Sigmoid colon (tissue), 7 donors: ENCODE measurements around the gene AQP6. TPM values are rescaled to one million over a fixed set of nuclear protein-coding genes. Genes with fewer than 3 reads are reported as not detected.

Source experiments
- DNase-seq: peaks from one replicate; pipeline ENCODE4 v3.0.0-alpha.2; 2019
- H3K27ac ChIP-seq, 4 donors: fragments of 200-600 bp; sonication (generic); one replicate each; pipeline ENCODE4 v1.5.1; 2016 to 2019; ENCODE audit warnings: mild to moderate bottlenecking in 1 of 4
- H3K27me3 ChIP-seq, 3 donors: fragments of 200-600 bp; sonication (generic); one replicate each; pipeline ENCODE4 v1.5.1; 2019; ENCODE audit warnings: mild to moderate bottlenecking in 1 of 3
- H3K36me3 ChIP-seq, 4 donors: fragments of 200-600 bp; sonication (generic); one replicate each; pipeline ENCODE4 v1.5.1; 2016 to 2019
- H3K4me1 ChIP-seq, 4 donors: fragments of 200-600 bp; sonication (generic); one replicate each; pipeline ENCODE4 v1.5.1; 2017 to 2019
- H3K4me3 ChIP-seq, 4 donors: fragments of 200-600 bp; sonication (generic); one replicate each; pipeline ENCODE4 v1.5.1; 2017 to 2019; ENCODE audit warnings: mild to moderate bottlenecking in 2 of 4, moderate library complexity in 1 of 4
- H3K9me3 ChIP-seq, 4 donors: fragments of 200-600 bp in 3 of 4; sonication (generic) in 3 of 4; one replicate each; pipeline versions ENCODE4 v1.5.1 to v1.6.1; 2013 to 2019
- CTCF ChIP-seq, 4 experiments: fragments of 450-650 bp in 3 of 4; fragments of 200-600 bp in 1 of 4; IDR thresholded peaks; one replicate each; pipeline ENCODE4 v1.5.1; 2016 to 2019; ENCODE audit warnings: antibody characterized with exemption in 4 of 4, mild to moderate bottlenecking in 3 of 4, moderate library complexity in 2 of 4
- EP300 ChIP-seq, 4 donors: sonication (generic); formaldehyde crosslinking; IDR thresholded peaks; one replicate each; pipeline ENCODE4 v1.6.1; 2017; ENCODE audit warnings: antibody characterized with exemption in 4 of 4
- POLR2A ChIP-seq, 2 donors: fragments of 450-650 bp; IDR thresholded peaks; one replicate each; pipeline ENCODE4 v1.6.1; 2016; ENCODE audit warnings: antibody characterized with exemption in 2 of 2, mild to moderate bottlenecking in 2 of 2, moderate library complexity in 2 of 2
- POLR2AphosphoS5 ChIP-seq, 4 donors: sonication (generic); formaldehyde crosslinking; IDR thresholded peaks; one replicate each; pipeline ENCODE4 v1.6.1; 2017; ENCODE audit warnings: antibody characterized with exemption in 4 of 4
- WGBS, 2 donors: extraction: QIAGEN DNeasy Blood & Tissue Kit; methylation state at CpG; one replicate each; pipeline ENCODE4 v1.1.7; 2013; 5-methylcytosine and 5-hydroxymethylcytosine counted together
- intact Hi-C: fragments of 100-400 bp; cut with DNase I; formaldehyde crosslinking; loops from one replicate; pipeline ENCODE4 v1.15.1; 2023
- polyA plus RNA-seq, 3 donors: library from polyadenylated mRNA; stranded (reverse); fragments of 200-250 nt; gene quantifications; one replicate each; pipeline ENCODE4 v1.2.3, GENCODE V29; 2013
- total RNA-seq, 4 donors: library from RNA; depleted of rRNA; stranded (reverse); fragments of >200 nt; gene quantifications; one replicate each; pipeline ENCODE4 v1.1.0, GENCODE V29; 2016
- donor health status: healthy with polysubstance abuse.
- donor health status: Bipolar disorder and iron deficiency.
- donor health status: healthy.

AQP6 gene
- total and polyA plus RNA-seq, 7 donors, result 0.12 to 0.83 (median 0.49) TPM; not detected in 2

DNA sequence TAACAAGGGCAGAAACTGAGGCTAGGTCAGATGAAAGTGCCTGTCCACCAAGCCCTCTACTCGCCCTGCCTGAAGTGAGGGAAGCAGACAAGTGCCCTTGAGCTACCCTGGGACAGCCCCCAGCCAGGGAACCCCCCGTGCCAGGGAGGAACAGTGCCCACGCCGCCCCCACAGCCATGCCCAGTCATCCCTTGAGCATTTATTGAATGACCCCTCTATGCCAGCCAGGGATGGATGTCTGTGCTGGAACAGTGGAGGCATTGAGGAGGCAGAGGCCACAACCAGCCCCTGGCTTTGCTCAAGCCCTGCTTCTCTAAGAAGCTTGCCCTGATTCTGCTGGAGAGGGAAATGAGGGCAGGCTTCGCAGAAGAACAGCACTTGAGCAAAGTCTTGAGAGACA, 3.7 kb upstream of the AQP6 start:
- H3K27me3 ChIP-seq, result peaks cover 0 to 10% (median 0%) of the 10 kb centered on the region in 3 donors
- peaks cover 0 to 15% (median 10%) of the 10 kb centered on the region in 4 donors for H3K4me1 ChIP-seq
- no peak overlapping the region for H3K4me3 ChIP-seq
- no peaks in the 10 kb centered on the region for H3K9me3 ChIP-seq
- WGBS, 2 donors, result 78 to 82% methylated on average over 5 of the region's 5 CpGs
- H3K36me3 ChIP-seq, result no peaks in the 10 kb centered on the region
- DNase-seq, result peak; percentile 62
- TF ChIP-seq POLR2AphosphoS5 (IDR thresholded peaks at IDR 0.05) (no peak), EP300 (IDR thresholded peaks at IDR 0.05) (no peak), POLR2A (IDR thresholded peaks at IDR 0.05) (no peak), CTCF (IDR thresholded peaks at IDR 0.05) (no peak)
- intact Hi-C loops, result loop anchor here (5.0 to 10.0 kb wide), 2 partner anchors 194 to 208 kb away; no protein-coding TSS in a partner anchor
- H3K27ac ChIP-seq, result peak overlapping the region in 1 of 4 donors; percentile 21

GRCh38 chr12:49969651-49970429, 2.9 kb upstream of the AQP6 start:
- intact Hi-C loops, result loop anchor here (5.0 to 10.0 kb wide), 2 partner anchors 195 to 207 kb away; no protein-coding TSS in a partner anchor
- DNase-seq, result peak; percentile 57
- Histone ChIP-seq H3K4me1 (peaks cover 0 to 23% (median 17%) of the 10 kb centered on the region in 4 donors), H3K4me3 (no peak overlapping the region), H3K27ac (peak overlapping the region in 3 of 4 donors; percentile 17 to 22 (median 21)), H3K9me3 (no peaks in the 10 kb centered on the region), H3K36me3 (no peaks in the 10 kb centered on the region), H3K27me3 (peaks cover 0 to 10% (median 0%) of the 10 kb centered on the region in 3 donors)
- TF ChIP-seq CTCF (IDR thresholded peaks at IDR 0.05) (no peak), POLR2AphosphoS5 (IDR thresholded peaks at IDR 0.05) (no peak), POLR2A (IDR thresholded peaks at IDR 0.05) (no peak), EP300 (IDR thresholded peaks at IDR 0.05) (no peak)
- WGBS, 2 donors, result 83 to 84% methylated on average over 12 of the region's 12 CpGs

GRCh38 chr12:49970658-49971057, 2.1 kb upstream of the AQP6 start:
- Histone ChIP-seq H3K27ac (no peak overlapping the region), H3K4me3 (no peak overlapping the region), H3K27me3 (peaks cover 0 to 10% (median 0%) of the 10 kb centered on the region in 3 donors), H3K4me1 (peaks cover 0 to 31% (median 24%) of the 10 kb centered on the region in 4 donors), H3K36me3 (no peaks in the 10 kb centered on the region), H3K9me3 (no peaks in the 10 kb centered on the region)
- intact Hi-C loops, result no loop called here
- TF ChIP-seq POLR2A (IDR thresholded peaks at IDR 0.05) (no peak), POLR2AphosphoS5 (IDR thresholded peaks at IDR 0.05) (no peak), EP300 (IDR thresholded peaks at IDR 0.05) (no peak), CTCF (IDR thresholded peaks at IDR 0.05) (no peak)
- DNase-seq, result peak; percentile 50
- 55 to 77% methylated on average over 10 of the region's 10 CpGs for WGBS, 2 donors

DNA sequence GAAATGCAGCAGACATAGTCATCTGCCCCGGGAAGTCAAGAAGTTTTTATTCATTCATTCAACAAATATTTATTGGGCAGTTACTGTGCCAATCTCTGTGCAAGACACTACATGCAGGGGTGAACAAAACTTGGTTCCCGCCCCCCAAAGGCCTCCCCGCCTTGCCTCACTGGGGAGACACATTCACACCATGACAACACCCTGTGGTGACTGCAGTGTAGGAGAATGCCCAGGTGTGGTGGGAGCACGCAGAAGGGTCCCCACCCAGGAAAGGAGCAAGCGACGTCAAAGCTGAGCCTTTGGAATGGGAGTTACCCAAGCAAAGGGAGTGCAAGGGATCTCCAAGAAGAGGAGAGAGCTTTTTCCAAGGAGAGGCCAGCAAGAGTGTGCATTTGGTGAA, 1.6 kb upstream of the AQP6 start:
- H3K9me3 ChIP-seq, result no peaks in the 10 kb centered on the region
- H3K4me1 ChIP-seq, result peaks cover 0 to 31% (median 24%) of the 10 kb centered on the region in 4 donors
- no peak overlapping the region for H3K4me3 ChIP-seq
- no peaks in the 10 kb centered on the region for H3K36me3 ChIP-seq
- TF ChIP-seq POLR2AphosphoS5 (IDR thresholded peaks at IDR 0.05) (no peak), POLR2A (IDR thresholded peaks at IDR 0.05) (no peak), CTCF (IDR thresholded peaks at IDR 0.05) (no peak), EP300 (IDR thresholded peaks at IDR 0.05) (no peak)
- intact Hi-C loops, result no loop called here
- 67 to 88% methylated on average over 6 of the region's 6 CpGs for WGBS, 2 donors
- H3K27ac ChIP-seq, result no peak overlapping the region
- DNase-seq, result peak; percentile 28
- H3K27me3 ChIP-seq, result peaks cover 0 to 10% (median 0%) of the 10 kb centered on the region in 3 donors
